Measurements from ENCODE around the gene CFAP157. TPM values are rescaled to one million over a fixed set of nuclear protein-coding genes. Genes with fewer than 3 reads are reported as not detected.

CFAP157 gene
- total RNA-seq, 1 donor from 2014 or later: not detected

DNA sequence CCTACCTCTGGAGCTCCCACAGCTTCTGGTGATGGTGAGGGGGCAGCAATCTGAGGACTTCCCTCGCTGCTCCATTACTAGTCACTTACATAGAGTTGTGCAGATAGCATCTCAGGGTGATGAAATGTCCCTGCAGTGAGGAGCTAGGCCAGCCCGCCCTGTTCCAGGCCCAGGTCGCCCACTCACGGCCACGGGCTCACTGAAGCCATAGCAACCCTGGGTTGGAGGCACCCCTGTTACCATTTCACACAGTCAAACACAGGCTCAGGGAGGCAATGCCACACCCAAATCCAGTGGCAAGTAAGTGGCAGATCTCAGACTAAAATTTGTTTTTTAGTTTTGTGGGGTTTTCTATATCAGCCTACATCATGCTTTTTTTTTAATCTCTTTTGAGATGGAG is 52.1 kb downstream of the CFAP157 start:
- DNase-seq (ENCODE audit: low read depth in 2 of 2): no peak

DNA sequence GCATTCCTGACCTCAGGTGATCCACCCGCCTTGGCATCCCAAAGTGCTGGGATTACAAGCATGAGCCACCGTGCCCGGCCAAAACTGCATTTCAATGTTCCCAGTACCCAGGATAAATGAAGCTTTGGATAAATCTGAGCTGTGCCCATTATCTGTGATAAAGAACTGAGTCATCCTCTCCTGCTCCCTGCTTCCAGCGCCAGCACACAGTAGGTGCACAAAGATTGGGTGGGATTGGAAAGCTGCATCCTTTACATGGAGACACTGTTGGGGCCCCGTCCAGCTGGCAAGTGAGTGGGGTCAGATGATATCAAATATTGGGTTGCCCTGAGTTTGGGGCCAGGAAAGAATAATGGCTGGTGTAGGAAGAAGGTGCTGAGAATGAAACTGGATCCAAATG is 54.3 kb downstream of the CFAP157 start:
- no peak for DNase-seq (ENCODE audit: low read depth in 2 of 2)

DNA sequence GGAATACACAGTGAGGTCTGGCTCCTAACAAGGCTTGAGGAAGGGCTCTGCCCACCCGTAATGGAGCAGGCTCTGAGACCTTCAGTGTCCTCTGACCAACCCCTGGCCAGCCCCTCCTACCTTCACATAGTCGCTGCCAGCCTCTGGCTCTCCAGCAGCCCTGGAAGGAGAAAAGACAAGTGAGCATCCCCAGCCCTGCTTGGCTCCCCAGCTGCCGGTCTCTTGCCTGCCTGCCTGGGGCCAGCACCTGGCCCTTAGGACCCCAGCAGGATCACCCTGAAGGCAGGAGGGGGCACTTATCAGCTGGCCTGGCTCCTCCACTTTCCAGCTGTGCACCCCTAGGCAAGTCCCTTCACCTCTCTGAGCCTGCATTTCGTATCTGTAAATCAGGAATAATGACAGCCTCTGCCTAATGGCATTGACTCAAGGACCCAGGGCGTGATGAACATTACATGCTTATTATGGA is 54.7 kb downstream of the CFAP157 start:
- DNase-seq (ENCODE audit: low read depth in 2 of 2): no peak

DNA sequence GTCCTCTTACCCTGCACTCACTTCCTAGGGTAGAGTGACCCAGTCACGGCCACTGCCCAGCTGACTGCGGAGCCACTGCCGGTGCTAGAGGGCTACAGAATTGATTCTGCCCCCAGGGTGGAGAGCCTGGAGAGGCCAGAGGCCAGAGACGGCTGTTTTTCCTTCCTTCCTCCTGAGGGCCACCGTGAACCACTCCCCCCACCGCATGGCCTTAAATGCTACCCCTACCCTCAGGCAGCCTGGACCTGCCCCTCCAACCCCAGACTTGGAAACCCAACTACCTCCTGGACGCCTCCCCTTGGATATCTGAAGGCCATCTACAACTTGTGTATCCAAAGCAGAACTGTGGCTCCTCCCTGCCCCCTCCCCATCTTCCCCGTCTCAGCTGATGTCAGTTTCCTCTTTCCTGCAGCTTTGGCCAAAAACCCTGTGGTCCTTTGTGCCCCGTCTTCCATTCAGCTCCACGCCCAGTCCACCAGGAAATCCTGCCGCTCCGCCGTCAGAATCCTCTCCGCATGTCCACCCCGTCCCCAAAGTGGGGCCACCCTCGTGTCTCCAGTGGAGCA is 55.4 kb downstream of the CFAP157 start:
- DNase-seq (ENCODE audit: low read depth in 2 of 2): peak in 1 of 2 donors; percentile 71

- peak; percentile 77 to 89 for DNase-seq (ENCODE audit: low read depth in 2 of 2)
Measured at GRCh38 chr9:127763918-127764384, 57.2 kb downstream of the CFAP157 start.

DNA sequence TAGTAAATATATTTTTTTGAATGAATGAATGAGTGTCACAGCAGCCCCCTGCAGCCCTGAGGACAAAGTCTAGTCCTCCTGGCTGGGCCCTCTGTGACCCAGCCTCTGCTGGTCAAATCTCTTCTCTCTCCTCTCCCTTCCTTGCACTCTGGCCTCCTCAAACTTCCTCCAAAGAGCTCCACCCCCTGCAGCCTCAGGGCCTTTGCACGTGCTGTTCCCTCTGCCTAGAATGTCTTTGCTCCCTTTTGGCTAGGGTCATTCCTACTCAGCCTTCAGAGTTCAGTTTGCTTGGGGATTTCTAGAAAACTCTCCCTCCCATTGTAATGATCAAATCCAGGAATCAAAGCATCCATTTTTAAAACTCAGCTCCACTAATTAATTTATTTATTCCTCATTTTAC is 58.6 kb downstream of the CFAP157 start:
- DNase-seq (ENCODE audit: low read depth in 2 of 2): no peak

Other genes starting within 250 kb of the CFAP157 start
- 10.8 and 13.0 TPM in 2 replicates for gene STXBP1, start 94.7 kb upstream of the CFAP157 start, total RNA-seq
- 20.6 and 23.2 TPM in 2 replicates for gene PTRH1, start 8.7 kb downstream of the CFAP157 start, total RNA-seq
- not detected in 2 replicates for gene TTC16, start 9.1 kb downstream of the CFAP157 start, total RNA-seq
- gene TOR2A, start 28.3 kb downstream of the CFAP157 start, total RNA-seq: 5.3 and 7.6 TPM in 2 replicates
- gene SH2D3C, start 71.7 kb downstream of the CFAP157 start, total RNA-seq: 61.5 and 100 TPM in 2 replicates
- gene CDK9, start 79.0 kb downstream of the CFAP157 start, total RNA-seq: 75.0 and 93.9 TPM in 2 replicates
- gene FPGS, start 95.9 kb downstream of the CFAP157 start, total RNA-seq: 60.3 and 64.5 TPM in 2 replicates
- 30.0 and 91.3 TPM in 2 replicates for gene ENG, start 147.7 kb downstream of the CFAP157 start, total RNA-seq
- 20.4 and 23.0 TPM in 2 replicates for gene AK1, start 170.7 kb downstream of the CFAP157 start, total RNA-seq
- gene ST6GALNAC6, start 192.6 kb downstream of the CFAP157 start, total RNA-seq: 23.4 and 35.7 TPM in 2 replicates
- 27.3 and 32.2 TPM in 2 replicates for gene ST6GALNAC4, start 210.1 kb downstream of the CFAP157 start, total RNA-seq
- gene PIP5KL1, start 223.8 kb downstream of the CFAP157 start, total RNA-seq: 0.39 and 1.0 TPM in 2 replicates
- 8.9 and 17.7 TPM in 2 replicates for gene DPM2, start 230.9 kb downstream of the CFAP157 start, total RNA-seq